Stimulated activated CD8-positive, alpha-beta memory T cell treated with anti-CD3 and anti-CD28 coated beads, Interleukin-15, amount 100 ng/mL, for 1 hour (primary cell): ENCODE results near the gene CDK5RAP2.
A peak's percentile ranks its signal among the peaks of the same experiment; 100 is the strongest.
"Not testable (repeated sequence)": the region's sequence is repeated elsewhere in the genome, so short reads cannot be mapped to it uniquely, and the experiment has no call there.

Source experiments
- DNase-seq: peaks from one replicate; pipeline ENCODE4 v3.0.0-alpha.2; 2020; ENCODE audit warnings: low read depth

The CDK5RAP2 gene

GRCh38 chr9:120580051-120580896 lies at the start of gene CDK5RAP2:
Gene CDK5RAP2 (minus strand): TSS chr9:120580167. CDS start chr9:120579978, 189 bp downstream.
- DNase-seq: peak; percentile 78

GRCh38 chr9:120628925-120629497 lies 49.0 kb upstream of the CDK5RAP2 start:
- DNase-seq: not testable (repeated sequence)

- no peak for DNase-seq
These were observed 48.4 kb upstream of the CDK5RAP2 start for GRCh38 chr9:120628207-120628924.

GRCh38 chr9:120627073-120627472 lies 47.1 kb upstream of the CDK5RAP2 start:
- no peak for DNase-seq

- no peak for DNase-seq
These were observed 46.5 kb upstream of the CDK5RAP2 start for GRCh38 chr9:120626512-120626911.

- DNase-seq: no peak
These were observed 45.3 kb upstream of the CDK5RAP2 start for GRCh38 chr9:120625222-120625621.

- no peak for DNase-seq
These were observed 42.8 kb upstream of the CDK5RAP2 start for GRCh38 chr9:120622790-120623189.

- DNase-seq: no peak
These were observed 42.0 kb upstream of the CDK5RAP2 start for GRCh38 chr9:120621941-120622340.

- DNase-seq: peak; percentile 39
These were observed 40.0 kb upstream of the CDK5RAP2 start for GRCh38 chr9:120619751-120620655.

GRCh38 chr9:120616966-120617935 lies 37.3 kb upstream of the CDK5RAP2 start:
- DNase-seq: no peak

GRCh38 chr9:120612218-120612617 lies 32.3 kb upstream of the CDK5RAP2 start:
- no peak for DNase-seq

- DNase-seq: no peak
These were observed 31.7 kb upstream of the CDK5RAP2 start for GRCh38 chr9:120611690-120612068.

- no peak for DNase-seq
These were observed 31.2 kb upstream of the CDK5RAP2 start for GRCh38 chr9:120610975-120611689.

- DNase-seq: no peak
These were observed 29.7 kb upstream of the CDK5RAP2 start for GRCh38 chr9:120609636-120610035.

GRCh38 chr9:120608421-120608820 lies 28.5 kb upstream of the CDK5RAP2 start:
- DNase-seq: no peak

- no peak for DNase-seq
These were observed 23.6 kb upstream of the CDK5RAP2 start for GRCh38 chr9:120603591-120603990.

- DNase-seq: no peak
These were observed 23.0 kb upstream of the CDK5RAP2 start for GRCh38 chr9:120603010-120603409.

GRCh38 chr9:120593955-120594277 lies 13.9 kb upstream of the CDK5RAP2 start:
- DNase-seq: no peak

GRCh38 chr9:120593250-120593954 lies 13.4 kb upstream of the CDK5RAP2 start:
- DNase-seq: no peak
